GDM1 (cell line): Measurements from ENCODE around the gene KIRREL3.

Source experiments
- DNase-seq: peaks from one replicate; lab custom pipeline; 2025; lab: John Stamatoyannopoulos, UW

The KIRREL3 gene

GRCh38 chr11:127000291-127000968 is at the start of gene KIRREL3:
Gene KIRREL3, minus strand, starts transcription at chr11:127000770.
- DNase-seq, result no peak

- DNase-seq, result no peak
These were observed 49.6 kb upstream of the KIRREL3 start for GRCh38 chr11:127050186-127050585.

- DNase-seq, result no peak
These were observed 48.9 kb upstream of the KIRREL3 start for GRCh38 chr11:127049486-127049885.

- DNase-seq, result no peak
These were observed 44.0 kb upstream of the KIRREL3 start for GRCh38 chr11:127044535-127044934.

GRCh38 chr11:127042445-127042844 is 41.9 kb upstream of the KIRREL3 start:
- no peak for DNase-seq

- no peak for DNase-seq
These were observed 39.0 kb upstream of the KIRREL3 start for GRCh38 chr11:127039591-127039990.

GRCh38 chr11:127037596-127037995 is 37.0 kb upstream of the KIRREL3 start:
- DNase-seq, result no peak

- DNase-seq, result no peak
These were observed 36.4 kb upstream of the KIRREL3 start for GRCh38 chr11:127037001-127037400.

GRCh38 chr11:127035824-127036223 is 35.3 kb upstream of the KIRREL3 start:
- no peak for DNase-seq

GRCh38 chr11:127034973-127035372 is 34.4 kb upstream of the KIRREL3 start:
- no peak for DNase-seq

GRCh38 chr11:127028648-127029047 is 28.1 kb upstream of the KIRREL3 start:
- no peak for DNase-seq

- DNase-seq, result no peak
These were observed 27.2 kb upstream of the KIRREL3 start for GRCh38 chr11:127027789-127028188.

GRCh38 chr11:127027000-127027399 is 26.4 kb upstream of the KIRREL3 start:
- no peak for DNase-seq

- no peak for DNase-seq
These were observed 23.4 kb upstream of the KIRREL3 start for GRCh38 chr11:127023991-127024390.

GRCh38 chr11:127018683-127019279 is 18.2 kb upstream of the KIRREL3 start:
- no peak for DNase-seq

GRCh38 chr11:127017482-127017881 is 16.9 kb upstream of the KIRREL3 start:
- DNase-seq, result no peak

- no peak for DNase-seq
These were observed 13.0 kb upstream of the KIRREL3 start for GRCh38 chr11:127013550-127013949.

GRCh38 chr11:127006311-127006710 is 5.7 kb upstream of the KIRREL3 start:
- no peak for DNase-seq

GRCh38 chr11:127003260-127003981 is 2.9 kb upstream of the KIRREL3 start:
- DNase-seq, result no peak

GRCh38 chr11:127002669-127003259 is 2.2 kb upstream of the KIRREL3 start:
- no peak for DNase-seq

- DNase-seq, result no peak
These were observed 411 bp upstream of the KIRREL3 start for GRCh38 chr11:127000981-127001380.

- no peak for DNase-seq
These were observed 1.2 kb downstream of the KIRREL3 start for GRCh38 chr11:126999366-126999765.

- no peak for DNase-seq
These were observed 2.9 kb downstream of the KIRREL3 start for GRCh38 chr11:126997641-126998040.
